CD4-positive, alpha-beta T cell (primary cell): Measurements from ENCODE around the gene REM1. TPM values are rescaled to one million over a fixed set of nuclear protein-coding genes. Genes with fewer than 3 reads are reported as not detected.

Source experiments
- ATAC-seq: fragments of 200-7000 bp; cut with Tn5 transposase; one replicate; pipeline ENCODE4 v1.10.0; 2022; ENCODE audit warnings: mild to moderate bottlenecking; ENCODE audit not compliant: poor library complexity
- CTCF ChIA-PET: fragments of 350-600 bp; sonication (Branson Sonifier 250); formaldehyde crosslinking; loops from one replicate; lab custom pipeline; 2021; ENCODE audit warnings: antibody characterized with exemption, inconsistent platforms; lab: Charles Lee
- POLR2A ChIA-PET: fragments of 350-600 bp; sonication (Branson Sonifier 250); formaldehyde crosslinking; loops from one replicate; lab custom pipeline; 2021; ENCODE audit warnings: antibody characterized with exemption, inconsistent platforms; lab: Charles Lee
- DNase-seq, 14 experiments: peaks; one replicate each; pipeline ENCODE4 v3.0.0-alpha.2; 2013 to 2020; ENCODE audit warnings: mixed read lengths in 2 of 14
- H3K27ac ChIP-seq, 2 donors: one replicate each; pipeline versions ENCODE4 v1.5.1 to v1.7.0; 2013; ENCODE audit warnings: low read length in 2 of 2, low read depth in 1 of 2, mild to moderate bottlenecking in 1 of 2
- H3K27me3 ChIP-seq, 2 experiments: 1 replicate in 1 of 2; 2 replicates in 1 of 2; pipeline versions ENCODE4 v1.6.1 to v1.7.0; 2013; ENCODE audit warnings: low read length in 2 of 2, control low read depth in 1 of 2, mild to moderate bottlenecking in 1 of 2, moderate library complexity in 1 of 2; ENCODE audit not compliant: insufficient read depth in 2 of 2, control insufficient read depth in 1 of 2
- H3K36me3 ChIP-seq: one replicate; pipeline ENCODE4 v1.6.1; 2013; ENCODE audit warnings: low read length, control low read depth; ENCODE audit not compliant: insufficient read depth
- H3K4me1 ChIP-seq: one replicate; pipeline ENCODE4 v1.6.1; 2013; ENCODE audit warnings: low read length, control low read depth; ENCODE audit not compliant: insufficient read depth
- H3K4me3 ChIP-seq: one replicate; pipeline ENCODE4 v1.5.1; 2013; ENCODE audit warnings: mild to moderate bottlenecking, low read length, moderate library complexity
- H3K9me3 ChIP-seq, 2 experiments: 1 replicate in 1 of 2; 2 replicates in 1 of 2; pipeline versions ENCODE4 v1.6.1 to v1.7.0; 2013; ENCODE audit warnings: low read length in 2 of 2, mild to moderate bottlenecking in 2 of 2, control low read depth in 1 of 2, moderate library complexity in 1 of 2; ENCODE audit not compliant: control insufficient read depth in 1 of 2, insufficient read depth in 1 of 2
- H3K27ac Mint-ChIP-seq: one replicate; pipeline ENCODE4 v1.8.0; 2020; ENCODE audit warnings: mixed read lengths
- H3K27me3 Mint-ChIP-seq: one replicate; pipeline ENCODE4 v1.8.0; 2021; ENCODE audit warnings: mixed read lengths
- H3K36me3 Mint-ChIP-seq: one replicate; pipeline ENCODE4 v1.8.0; 2021; ENCODE audit warnings: low read depth, mixed read lengths
- H3K4me1 Mint-ChIP-seq: one replicate; pipeline ENCODE4 v1.8.0; 2021; ENCODE audit warnings: low read depth, mixed read lengths
- H3K4me3 Mint-ChIP-seq: one replicate; pipeline ENCODE4 v1.8.0; 2020; ENCODE audit warnings: mild to moderate bottlenecking, mixed read lengths
- H3K9me3 Mint-ChIP-seq: one replicate; pipeline ENCODE4 v1.8.0; 2020; ENCODE audit warnings: mixed read lengths
- intact Hi-C, 2 experiments: fragments of 100-400 bp; cut with DNase I in 1 of 2; cut with micrococcal nuclease in 1 of 2; formaldehyde crosslinking; loops; one replicate each; pipeline versions ENCODE4 v1.15.1 to v1.9.0; 2023 to 2025; cut with DNase I, micrococcal nuclease
- total RNA-seq, 174 experiments: library from RNA in 2 of 174; stranded (reverse) in 2 of 174; gene quantifications; one replicate each; pipeline ENCODE4 v1.2.3 and lab custom pipeline; 2021 to 2026
- TF ChIP-seq, protein P1 (sequence below): fragments of 200-600 bp; IDR thresholded peaks from one replicate; pipeline ENCODE4 v1.8.0; 2022; ENCODE audit warnings: antibody characterized with exemption, mild to moderate bottlenecking

REM1 gene
- total RNA-seq, 2 experiments from 2014 or later = not detected

DNA sequence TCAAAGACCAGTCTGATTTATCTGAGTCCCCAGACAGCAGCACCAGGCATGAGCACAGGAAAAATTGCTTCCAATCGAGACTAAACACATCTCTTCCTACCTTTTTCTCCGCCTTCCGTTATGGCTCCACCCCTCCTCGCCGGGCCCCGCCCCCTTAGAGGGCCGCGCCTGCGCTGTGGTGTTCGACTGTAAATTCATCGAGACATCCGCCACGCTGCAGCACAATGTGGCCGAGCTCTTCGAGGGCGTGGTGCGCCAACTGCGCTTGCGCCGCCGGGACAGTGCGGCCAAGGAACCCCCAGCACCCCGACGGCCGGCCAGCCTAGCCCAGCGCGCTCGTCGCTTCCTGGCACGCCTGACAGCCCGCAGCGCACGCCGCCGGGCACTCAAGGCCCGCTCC lies 8.9 kb downstream of the REM1 start:
- ChIA-PET POLR2A (no interaction called here), CTCF (no interaction called here)
- Histone ChIP-seq H3K36me3 (no peaks in the 10 kb centered on the region), H3K4me3 (no peak overlapping the region), H3K27ac (no peak overlapping the region), H3K4me1 (peaks cover 4% of the 10 kb centered on the region), H3K9me3 (peaks cover 0 to 17% of the 10 kb centered on the region in 2 experiments), H3K27me3 (peaks cover 10 to 14% of the 10 kb centered on the region in 2 experiments)
- peaks cover 54% of the 10 kb centered on the region for H3K27me3 Mint-ChIP-seq
- no peak overlapping the region for H3K4me3 Mint-ChIP-seq
- intact Hi-C loops = no loop called here
- TF ChIP-seq, protein P1, sequence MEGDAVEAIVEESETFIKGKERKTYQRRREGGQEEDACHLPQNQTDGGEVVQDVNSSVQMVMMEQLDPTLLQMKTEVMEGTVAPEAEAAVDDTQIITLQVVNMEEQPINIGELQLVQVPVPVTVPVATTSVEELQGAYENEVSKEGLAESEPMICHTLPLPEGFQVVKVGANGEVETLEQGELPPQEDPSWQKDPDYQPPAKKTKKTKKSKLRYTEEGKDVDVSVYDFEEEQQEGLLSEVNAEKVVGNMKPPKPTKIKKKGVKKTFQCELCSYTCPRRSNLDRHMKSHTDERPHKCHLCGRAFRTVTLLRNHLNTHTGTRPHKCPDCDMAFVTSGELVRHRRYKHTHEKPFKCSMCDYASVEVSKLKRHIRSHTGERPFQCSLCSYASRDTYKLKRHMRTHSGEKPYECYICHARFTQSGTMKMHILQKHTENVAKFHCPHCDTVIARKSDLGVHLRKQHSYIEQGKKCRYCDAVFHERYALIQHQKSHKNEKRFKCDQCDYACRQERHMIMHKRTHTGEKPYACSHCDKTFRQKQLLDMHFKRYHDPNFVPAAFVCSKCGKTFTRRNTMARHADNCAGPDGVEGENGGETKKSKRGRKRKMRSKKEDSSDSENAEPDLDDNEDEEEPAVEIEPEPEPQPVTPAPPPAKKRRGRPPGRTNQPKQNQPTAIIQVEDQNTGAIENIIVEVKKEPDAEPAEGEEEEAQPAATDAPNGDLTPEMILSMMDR = no peak
- H3K36me3 Mint-ChIP-seq = no peaks in the 10 kb centered on the region
- peak in 3 of 14 experiments; percentile 14 to 28 (median 15) for DNase-seq
- ATAC-seq = no peak
- no peak overlapping the region for H3K27ac Mint-ChIP-seq
- H3K9me3 Mint-ChIP-seq = no peaks in the 10 kb centered on the region
- no peaks in the 10 kb centered on the region for H3K4me1 Mint-ChIP-seq

DNA sequence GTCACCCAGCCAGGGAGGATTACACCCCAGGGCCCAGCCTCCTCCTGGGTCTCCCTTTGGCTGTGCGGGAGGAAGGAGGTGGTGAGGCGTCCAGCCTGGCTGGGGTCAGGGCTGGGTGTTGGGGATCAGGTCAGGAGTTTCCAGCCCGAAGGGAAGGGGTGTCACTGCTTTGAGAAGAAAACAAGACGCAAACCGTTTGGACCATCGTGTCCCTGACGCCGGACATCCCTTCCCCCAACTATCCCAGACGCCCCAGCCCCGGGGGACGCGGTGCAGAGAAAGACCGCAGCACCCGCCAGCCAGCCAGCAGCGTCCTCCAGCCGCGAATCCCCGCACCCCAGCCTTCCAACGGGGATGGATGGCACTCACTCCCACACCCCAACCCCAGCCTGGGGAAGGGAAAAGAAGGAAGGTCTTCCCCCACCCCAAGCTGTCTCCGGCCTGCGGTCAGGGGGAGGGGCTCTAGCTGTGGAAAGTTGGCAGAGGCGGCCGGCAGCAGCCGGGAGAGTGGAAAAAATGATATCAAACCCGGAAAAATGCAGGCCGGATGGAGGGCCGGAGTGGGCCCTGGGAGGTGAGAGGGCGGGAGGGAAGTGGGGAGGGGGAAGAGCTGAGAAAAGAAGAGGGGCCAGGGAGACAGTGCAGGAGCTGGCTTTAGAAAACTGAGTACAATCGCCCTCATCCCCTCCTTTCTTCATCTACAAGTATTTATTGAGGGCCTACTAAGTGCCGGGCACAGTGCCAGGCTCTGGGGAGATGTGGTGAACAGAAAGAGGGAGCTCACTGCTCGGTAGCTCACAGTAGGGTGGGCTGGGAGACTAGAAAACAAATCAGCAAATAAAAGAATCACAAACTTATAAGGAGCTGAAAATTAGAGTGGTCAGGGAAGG lies 10.6 kb downstream of the REM1 start:
- Mint-ChIP-seq H3K27me3 (peaks cover 50% of the 10 kb centered on the region), H3K36me3 (no peaks in the 10 kb centered on the region), H3K9me3 (no peaks in the 10 kb centered on the region), H3K4me1 (no peaks in the 10 kb centered on the region), H3K27ac (no peak overlapping the region), H3K4me3 (no peak overlapping the region)
- TF ChIP-seq, protein P1 = no peak
- H3K4me3 ChIP-seq = no peak overlapping the region
- no peaks in the 10 kb centered on the region for H3K36me3 ChIP-seq
- peaks cover 10 to 14% of the 10 kb centered on the region in 2 experiments for H3K27me3 ChIP-seq
- CTCF ChIA-PET = no interaction called here
- H3K27ac ChIP-seq = no peak overlapping the region
- intact Hi-C loops = no loop called here
- peaks cover 4% of the 10 kb centered on the region for H3K4me1 ChIP-seq
- peaks cover 0 to 17% of the 10 kb centered on the region in 2 experiments for H3K9me3 ChIP-seq
- DNase-seq (no peak), ATAC-seq (no peak)
- POLR2A ChIA-PET = no interaction called here

DNA sequence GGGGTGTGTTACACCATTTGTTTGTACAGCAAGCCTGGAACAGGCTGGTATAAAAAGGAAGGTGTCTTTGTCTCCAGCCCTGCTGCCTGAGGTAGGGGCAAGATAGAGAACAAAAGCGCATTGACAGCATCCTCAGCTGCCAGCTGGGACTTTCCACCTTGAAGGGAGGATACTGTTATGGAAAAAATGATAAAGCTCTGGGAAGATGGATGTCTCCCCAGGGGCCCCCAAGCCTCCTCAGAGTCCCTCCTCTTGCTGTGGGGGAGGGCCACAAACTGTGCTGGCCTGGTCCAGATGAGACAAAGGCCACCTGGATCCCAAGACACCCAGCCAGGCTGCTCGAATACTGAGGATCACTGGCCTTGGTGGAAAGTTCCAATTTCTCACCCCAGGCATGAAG lies 13.0 kb downstream of the REM1 start:
- intact Hi-C loops = no loop called here
- Mint-ChIP-seq H3K27me3 (peaks cover 35% of the 10 kb centered on the region), H3K36me3 (no peaks in the 10 kb centered on the region), H3K4me3 (no peak overlapping the region), H3K9me3 (no peaks in the 10 kb centered on the region), H3K27ac (no peak overlapping the region), H3K4me1 (no peaks in the 10 kb centered on the region)
- DNase-seq (no peak), ATAC-seq (no peak)
- Histone ChIP-seq H3K27ac (no peak overlapping the region), H3K27me3 (peaks cover 5 to 14% of the 10 kb centered on the region in 2 experiments), H3K4me1 (peaks cover 4% of the 10 kb centered on the region), H3K36me3 (no peaks in the 10 kb centered on the region), H3K9me3 (peaks cover 0 to 17% of the 10 kb centered on the region in 2 experiments), H3K4me3 (no peak overlapping the region)
- ChIA-PET CTCF (no interaction called here), POLR2A (no interaction called here)
- TF ChIP-seq, protein P1 = no peak
